ENCODE measurements around the gene FN1. TPM values are rescaled to one million over a fixed set of nuclear protein-coding genes. Genes with fewer than 3 reads are reported as not detected.

Gene FN1
- total RNA-seq, 1 donor from 2014 or later, result 52.0 TPM

DNA sequence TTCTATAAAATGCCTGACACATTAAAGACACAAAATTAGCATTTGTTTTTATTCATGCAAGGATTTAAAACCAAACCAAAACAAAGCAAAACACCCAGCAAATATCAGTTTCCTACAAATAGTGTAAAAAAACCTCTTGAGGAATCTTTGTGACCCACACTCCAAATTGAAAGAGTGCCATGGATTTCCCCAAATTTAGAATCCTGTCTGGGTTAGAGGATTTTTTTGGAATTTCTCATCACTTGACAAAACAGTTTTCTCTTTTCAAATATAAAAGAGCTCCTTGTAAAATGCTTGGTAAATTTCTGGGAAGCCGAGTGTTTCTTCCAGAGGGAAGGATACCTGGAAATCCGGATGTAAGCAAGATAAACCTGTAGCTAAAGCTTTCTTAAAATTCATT is 1.7 kb upstream of the FN1 start:
- Histone ChIP-seq H3K4me2 (peak overlapping the region; percentile 72), H3F3A (ENCODE audit: low read depth) (peaks cover 17% of the 10 kb centered on the region), H3K4me1 (peaks cover 16% of the 10 kb centered on the region), H3K9ac (no peak overlapping the region), H3K9me3 (ENCODE audit: low read depth) (no peaks in the 10 kb centered on the region), H2AFZ (replicated peaks) (no peak overlapping the region), H4K20me1 (ENCODE audit: low read depth) (no peaks in the 10 kb centered on the region), H3K36me3 (no peaks in the 10 kb centered on the region), H3K79me2 (ENCODE audit: low read depth) (no peaks in the 10 kb centered on the region), H3K4me3 (peak overlapping the region; percentile 61), H3K27me3 (peaks cover 6% of the 10 kb centered on the region), H3K27ac (no peak overlapping the region)
- no peak for DNase-seq (ENCODE audit: low spot score)
- H3K27ac Mint-ChIP-seq, result no peak overlapping the region
- peaks cover 18% of the 10 kb centered on the region for H3K4me1 Mint-ChIP-seq
- H3K4me3 Mint-ChIP-seq, result peak overlapping the region; percentile 95
- H3K27me3 Mint-ChIP-seq (ENCODE audit: insufficient read depth, low read depth), result no peaks in the 10 kb centered on the region
- H3K36me3 Mint-ChIP-seq, result peaks cover 9% of the 10 kb centered on the region
- TF ChIP-seq EZH2 (IDR thresholded peaks at IDR 0.05), result no peak
- TF ChIP-seq, protein P1, sequence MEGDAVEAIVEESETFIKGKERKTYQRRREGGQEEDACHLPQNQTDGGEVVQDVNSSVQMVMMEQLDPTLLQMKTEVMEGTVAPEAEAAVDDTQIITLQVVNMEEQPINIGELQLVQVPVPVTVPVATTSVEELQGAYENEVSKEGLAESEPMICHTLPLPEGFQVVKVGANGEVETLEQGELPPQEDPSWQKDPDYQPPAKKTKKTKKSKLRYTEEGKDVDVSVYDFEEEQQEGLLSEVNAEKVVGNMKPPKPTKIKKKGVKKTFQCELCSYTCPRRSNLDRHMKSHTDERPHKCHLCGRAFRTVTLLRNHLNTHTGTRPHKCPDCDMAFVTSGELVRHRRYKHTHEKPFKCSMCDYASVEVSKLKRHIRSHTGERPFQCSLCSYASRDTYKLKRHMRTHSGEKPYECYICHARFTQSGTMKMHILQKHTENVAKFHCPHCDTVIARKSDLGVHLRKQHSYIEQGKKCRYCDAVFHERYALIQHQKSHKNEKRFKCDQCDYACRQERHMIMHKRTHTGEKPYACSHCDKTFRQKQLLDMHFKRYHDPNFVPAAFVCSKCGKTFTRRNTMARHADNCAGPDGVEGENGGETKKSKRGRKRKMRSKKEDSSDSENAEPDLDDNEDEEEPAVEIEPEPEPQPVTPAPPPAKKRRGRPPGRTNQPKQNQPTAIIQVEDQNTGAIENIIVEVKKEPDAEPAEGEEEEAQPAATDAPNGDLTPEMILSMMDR (IDR thresholded peaks at IDR 0.05), result no peak
- TF ChIP-seq EZH2phosphoT487 (IDR thresholded peaks at IDR 0.05), result no peak
- no peaks in the 10 kb centered on the region for H3K9me3 Mint-ChIP-seq

DNA sequence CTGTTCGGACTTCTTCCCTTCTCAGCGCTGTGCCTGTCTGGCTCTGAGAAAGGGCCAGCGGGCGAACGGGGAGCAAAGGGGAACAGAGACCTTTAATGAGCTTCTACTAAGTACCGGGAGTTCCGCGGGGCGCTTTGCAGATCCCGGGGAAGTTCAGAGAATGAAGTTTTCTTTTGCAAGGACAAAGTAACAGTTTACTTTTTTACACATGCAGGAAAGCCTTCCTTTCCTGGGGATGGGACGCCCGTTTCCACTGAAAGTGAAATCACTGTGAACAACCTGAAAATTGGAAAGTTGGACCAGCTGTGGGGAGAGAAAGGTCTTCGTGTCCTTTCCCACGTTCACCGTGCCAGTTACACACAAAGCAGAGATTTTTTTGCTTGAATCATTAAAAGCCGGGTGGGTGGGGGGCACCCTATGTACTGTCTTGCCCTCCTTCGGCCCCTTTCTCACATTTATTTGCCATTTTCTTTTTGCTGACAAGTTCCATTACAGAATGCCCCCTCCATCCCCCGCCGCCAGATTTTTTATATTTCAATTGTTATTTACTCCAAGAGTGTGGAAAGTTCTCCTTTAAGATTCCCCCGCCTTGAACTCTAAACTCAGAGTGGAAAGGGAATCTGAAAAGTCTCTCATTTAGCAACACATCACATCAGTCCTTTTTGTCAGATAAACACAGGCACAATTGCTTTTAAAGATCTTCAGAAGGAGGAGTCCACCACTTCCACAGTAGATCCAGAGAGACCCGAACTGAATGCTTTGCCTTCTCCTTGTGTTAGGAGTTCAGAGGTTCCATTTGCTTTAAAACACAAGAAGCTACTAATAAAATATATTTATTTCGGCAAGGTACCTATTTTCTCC is 1.1 kb upstream of the FN1 start:
- H3K36me3 ChIP-seq, result no peaks in the 10 kb centered on the region
- TF ChIP-seq, protein P1 (IDR thresholded peaks at IDR 0.05), result no peak
- TF ChIP-seq EZH2 (IDR thresholded peaks at IDR 0.05), result no peak
- no peak for TF ChIP-seq EZH2phosphoT487 (IDR thresholded peaks at IDR 0.05)
- no peaks in the 10 kb centered on the region for H3K9me3 ChIP-seq (ENCODE audit: low read depth)
- H2AFZ ChIP-seq (replicated peaks), result peak overlapping the region; percentile 70
- H3K4me3 ChIP-seq, result peak overlapping the region; percentile 61
- peak overlapping the region; percentile 82 for H3K27ac ChIP-seq
- Mint-ChIP-seq H3K4me1 (peaks cover 18% of the 10 kb centered on the region), H3K9me3 (no peaks in the 10 kb centered on the region), H3K36me3 (peaks cover 9% of the 10 kb centered on the region), H3K4me3 (peak overlapping the region; percentile 95), H3K27ac (peak overlapping the region; percentile 98), H3K27me3 (ENCODE audit: insufficient read depth, low read depth) (no peaks in the 10 kb centered on the region)
- H3K9ac ChIP-seq, result peak overlapping the region; percentile 56
- H3K4me1 ChIP-seq, result peaks cover 16% of the 10 kb centered on the region
- H3F3A ChIP-seq (ENCODE audit: low read depth), result peaks cover 17% of the 10 kb centered on the region
- H3K27me3 ChIP-seq, result peaks cover 6% of the 10 kb centered on the region
- H3K79me2 ChIP-seq (ENCODE audit: low read depth), result no peaks in the 10 kb centered on the region
- DNase-seq (ENCODE audit: low spot score), result peak; percentile 68
- H4K20me1 ChIP-seq (ENCODE audit: low read depth), result no peaks in the 10 kb centered on the region
- H3K4me2 ChIP-seq, result peak overlapping the region; percentile 72

DNA sequence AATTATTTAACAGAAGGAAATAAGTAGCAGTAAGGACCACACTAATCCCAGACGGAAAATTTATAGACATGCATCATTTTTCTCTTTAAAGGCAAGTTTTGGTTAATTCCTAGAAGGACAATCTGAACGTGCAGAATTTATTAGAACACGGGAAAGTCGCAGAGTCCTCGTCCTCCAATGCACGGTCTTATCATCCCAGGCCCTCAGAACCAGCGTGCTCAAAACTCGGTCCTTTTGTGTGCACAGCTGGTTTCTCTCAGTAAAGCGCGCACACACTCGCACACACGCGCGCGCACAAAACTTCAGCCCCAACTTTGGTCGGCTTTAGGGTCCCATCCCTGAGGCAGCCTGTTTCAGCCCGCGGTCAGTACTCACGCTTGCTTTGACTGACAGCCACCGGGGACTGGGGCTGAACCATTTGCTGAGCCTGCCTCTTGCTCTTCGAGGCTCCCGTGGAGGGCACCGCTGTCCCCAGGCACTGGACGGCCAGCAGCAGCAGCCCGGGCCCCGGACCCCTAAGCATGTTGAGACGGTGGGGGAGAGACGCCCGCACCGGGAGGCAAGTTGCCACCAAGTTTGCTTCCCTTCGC is 493 bp downstream of the FN1 start:
- DNase-seq (ENCODE audit: low spot score), result peak; percentile 86
- H3K4me1 Mint-ChIP-seq, result peaks cover 22% of the 10 kb centered on the region
- peaks cover 17% of the 10 kb centered on the region for H3F3A ChIP-seq (ENCODE audit: low read depth)
- no peaks in the 10 kb centered on the region for H3K36me3 ChIP-seq
- H3K4me1 ChIP-seq, result peaks cover 16% of the 10 kb centered on the region
- H3K79me2 ChIP-seq (ENCODE audit: low read depth), result no peaks in the 10 kb centered on the region
- TF ChIP-seq, protein P1 (IDR thresholded peaks at IDR 0.05), result no peak
- no peak for TF ChIP-seq EZH2 (IDR thresholded peaks at IDR 0.05)
- TF ChIP-seq EZH2phosphoT487 (IDR thresholded peaks at IDR 0.05), result no peak
- no peaks in the 10 kb centered on the region for H3K9me3 Mint-ChIP-seq
- H3K4me3 ChIP-seq, result peak overlapping the region; percentile 61
- no peaks in the 10 kb centered on the region for H3K27me3 Mint-ChIP-seq (ENCODE audit: insufficient read depth, low read depth)
- H3K4me2 ChIP-seq, result peak overlapping the region; percentile 85
- H3K4me3 Mint-ChIP-seq, result peak overlapping the region; percentile 93
- H3K27me3 ChIP-seq, result peaks cover 6% of the 10 kb centered on the region
- H4K20me1 ChIP-seq (ENCODE audit: low read depth), result no peaks in the 10 kb centered on the region
- H3K36me3 Mint-ChIP-seq, result peaks cover 20% of the 10 kb centered on the region
- H3K27ac ChIP-seq, result peak overlapping the region; percentile 5
- H2AFZ ChIP-seq (replicated peaks), result peak overlapping the region; percentile 88
- H3K9ac ChIP-seq, result no peak overlapping the region
- no peaks in the 10 kb centered on the region for H3K9me3 ChIP-seq (ENCODE audit: low read depth)
- H3K27ac Mint-ChIP-seq, result no peak overlapping the region
